Measurements from ENCODE around the gene MPDZ.
A peak's percentile ranks its signal among the peaks of the same experiment; 100 is the strongest.

The MPDZ gene, protein sequence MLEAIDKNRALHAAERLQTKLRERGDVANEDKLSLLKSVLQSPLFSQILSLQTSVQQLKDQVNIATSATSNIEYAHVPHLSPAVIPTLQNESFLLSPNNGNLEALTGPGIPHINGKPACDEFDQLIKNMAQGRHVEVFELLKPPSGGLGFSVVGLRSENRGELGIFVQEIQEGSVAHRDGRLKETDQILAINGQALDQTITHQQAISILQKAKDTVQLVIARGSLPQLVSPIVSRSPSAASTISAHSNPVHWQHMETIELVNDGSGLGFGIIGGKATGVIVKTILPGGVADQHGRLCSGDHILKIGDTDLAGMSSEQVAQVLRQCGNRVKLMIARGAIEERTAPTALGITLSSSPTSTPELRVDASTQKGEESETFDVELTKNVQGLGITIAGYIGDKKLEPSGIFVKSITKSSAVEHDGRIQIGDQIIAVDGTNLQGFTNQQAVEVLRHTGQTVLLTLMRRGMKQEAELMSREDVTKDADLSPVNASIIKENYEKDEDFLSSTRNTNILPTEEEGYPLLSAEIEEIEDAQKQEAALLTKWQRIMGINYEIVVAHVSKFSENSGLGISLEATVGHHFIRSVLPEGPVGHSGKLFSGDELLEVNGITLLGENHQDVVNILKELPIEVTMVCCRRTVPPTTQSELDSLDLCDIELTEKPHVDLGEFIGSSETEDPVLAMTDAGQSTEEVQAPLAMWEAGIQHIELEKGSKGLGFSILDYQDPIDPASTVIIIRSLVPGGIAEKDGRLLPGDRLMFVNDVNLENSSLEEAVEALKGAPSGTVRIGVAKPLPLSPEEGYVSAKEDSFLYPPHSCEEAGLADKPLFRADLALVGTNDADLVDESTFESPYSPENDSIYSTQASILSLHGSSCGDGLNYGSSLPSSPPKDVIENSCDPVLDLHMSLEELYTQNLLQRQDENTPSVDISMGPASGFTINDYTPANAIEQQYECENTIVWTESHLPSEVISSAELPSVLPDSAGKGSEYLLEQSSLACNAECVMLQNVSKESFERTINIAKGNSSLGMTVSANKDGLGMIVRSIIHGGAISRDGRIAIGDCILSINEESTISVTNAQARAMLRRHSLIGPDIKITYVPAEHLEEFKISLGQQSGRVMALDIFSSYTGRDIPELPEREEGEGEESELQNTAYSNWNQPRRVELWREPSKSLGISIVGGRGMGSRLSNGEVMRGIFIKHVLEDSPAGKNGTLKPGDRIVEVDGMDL (N-terminal part only)

DNA sequence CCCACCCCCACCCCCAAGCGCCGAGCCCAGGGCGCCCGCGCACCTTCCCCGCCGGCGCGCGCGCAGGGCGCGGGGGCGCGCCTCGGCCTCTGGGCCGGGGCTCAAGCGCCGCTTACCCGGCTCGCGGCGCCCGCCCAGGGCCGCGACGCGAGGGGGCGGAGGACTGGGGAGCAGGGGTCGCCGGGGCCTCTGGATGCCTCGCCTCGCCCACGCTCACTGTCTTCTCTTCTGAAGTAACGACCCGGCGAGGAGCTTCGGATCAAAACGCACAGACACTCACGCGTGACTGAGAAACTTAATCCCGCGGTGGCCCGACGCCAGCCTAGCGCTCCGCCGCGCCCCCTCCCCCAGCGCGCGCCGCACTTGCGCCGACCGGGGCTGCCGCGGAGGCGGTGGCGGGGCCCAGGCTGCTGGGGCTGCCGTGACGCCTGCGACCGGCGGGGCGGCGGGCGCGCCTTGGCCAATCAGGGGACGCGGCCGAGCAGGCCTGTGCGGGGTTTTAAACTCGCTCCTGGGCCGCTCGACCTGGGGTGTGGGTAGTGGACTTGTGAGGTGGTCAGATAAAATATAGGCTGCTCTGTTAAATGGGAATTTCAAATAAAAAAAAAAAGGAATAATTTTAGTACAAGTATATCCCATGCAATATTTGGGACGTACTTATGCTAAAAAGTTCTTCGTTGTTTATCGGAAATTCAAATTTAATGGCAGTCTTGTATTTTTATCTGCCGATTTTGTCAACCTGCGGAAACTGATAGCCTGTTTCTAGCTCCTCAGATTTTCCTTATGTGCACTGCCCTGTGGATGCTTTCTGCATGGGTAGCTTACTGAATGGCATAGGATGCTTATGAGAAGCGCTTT, at the start of gene MPDZ:
MPDZ (minus strand) TSS at position 409 of the 858 bp plus-strand sequence. CDS start 29,377 bp downstream, outside the sequence.
- ATAC-seq (ENCODE audit: low read depth) (peak; percentile 76), DNase-seq (ENCODE audit: low spot score) (no peak)
- TF ChIP-seq, protein P1, sequence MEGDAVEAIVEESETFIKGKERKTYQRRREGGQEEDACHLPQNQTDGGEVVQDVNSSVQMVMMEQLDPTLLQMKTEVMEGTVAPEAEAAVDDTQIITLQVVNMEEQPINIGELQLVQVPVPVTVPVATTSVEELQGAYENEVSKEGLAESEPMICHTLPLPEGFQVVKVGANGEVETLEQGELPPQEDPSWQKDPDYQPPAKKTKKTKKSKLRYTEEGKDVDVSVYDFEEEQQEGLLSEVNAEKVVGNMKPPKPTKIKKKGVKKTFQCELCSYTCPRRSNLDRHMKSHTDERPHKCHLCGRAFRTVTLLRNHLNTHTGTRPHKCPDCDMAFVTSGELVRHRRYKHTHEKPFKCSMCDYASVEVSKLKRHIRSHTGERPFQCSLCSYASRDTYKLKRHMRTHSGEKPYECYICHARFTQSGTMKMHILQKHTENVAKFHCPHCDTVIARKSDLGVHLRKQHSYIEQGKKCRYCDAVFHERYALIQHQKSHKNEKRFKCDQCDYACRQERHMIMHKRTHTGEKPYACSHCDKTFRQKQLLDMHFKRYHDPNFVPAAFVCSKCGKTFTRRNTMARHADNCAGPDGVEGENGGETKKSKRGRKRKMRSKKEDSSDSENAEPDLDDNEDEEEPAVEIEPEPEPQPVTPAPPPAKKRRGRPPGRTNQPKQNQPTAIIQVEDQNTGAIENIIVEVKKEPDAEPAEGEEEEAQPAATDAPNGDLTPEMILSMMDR (IDR thresholded peaks at IDR 0.05; ENCODE audit: poor library complexity, severe bottlenecking) = no peak
- Histone ChIP-seq H3K27ac (ENCODE audit: poor library complexity, severe bottlenecking) (peak within 1 kb of the TSS; percentile 27), H3K36me3 (ENCODE audit: low read depth) (no peaks in the 10 kb centered on the region), H3K9me3 (ENCODE audit: severe bottlenecking) (no peaks in the 10 kb centered on the region), H3K4me3 (ENCODE audit: severe bottlenecking) (peak within 1 kb of the TSS; percentile 98), H3K4me1 (ENCODE audit: insufficient read depth, poor library complexity, severe bottlenecking) (peaks cover 7% of the 10 kb centered on the region), H3K27me3 (ENCODE audit: insufficient read depth, poor library complexity, severe bottlenecking) (no peaks in the 10 kb centered on the region)

DNA sequence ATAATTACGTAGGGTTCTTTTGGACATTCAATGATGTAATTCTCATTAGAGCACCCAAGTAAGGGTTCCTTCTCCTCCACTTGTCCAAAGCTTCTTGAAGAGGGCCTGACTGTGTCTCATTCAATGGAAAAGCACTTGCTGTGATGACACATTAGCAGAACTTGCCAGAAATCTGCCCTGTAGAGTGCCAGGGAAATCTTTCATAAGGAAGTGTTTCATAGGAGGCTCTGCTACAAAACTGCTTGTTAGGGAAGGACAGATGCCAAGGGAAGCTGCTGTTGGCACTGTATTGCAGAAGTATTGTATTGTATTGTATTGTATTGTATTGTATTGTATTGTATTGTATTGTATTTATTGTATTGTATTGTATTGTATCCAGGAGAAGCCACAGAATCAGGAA, 45.5 kb upstream of the MPDZ start:
- Histone ChIP-seq H3K4me1 (ENCODE audit: insufficient read depth, poor library complexity, severe bottlenecking) (no peaks in the 10 kb centered on the region), H3K36me3 (ENCODE audit: low read depth) (no peaks in the 10 kb centered on the region), H3K9me3 (ENCODE audit: severe bottlenecking) (no peaks in the 10 kb centered on the region), H3K4me3 (ENCODE audit: severe bottlenecking) (no peak overlapping the region), H3K27ac (ENCODE audit: poor library complexity, severe bottlenecking) (no peak overlapping the region), H3K27me3 (ENCODE audit: insufficient read depth, poor library complexity, severe bottlenecking) (no peaks in the 10 kb centered on the region)
- DNase-seq (ENCODE audit: low spot score) (no peak), ATAC-seq (ENCODE audit: low read depth) (no peak)
- TF ChIP-seq, protein P1 (IDR thresholded peaks at IDR 0.05; ENCODE audit: poor library complexity, severe bottlenecking) = no peak

DNA sequence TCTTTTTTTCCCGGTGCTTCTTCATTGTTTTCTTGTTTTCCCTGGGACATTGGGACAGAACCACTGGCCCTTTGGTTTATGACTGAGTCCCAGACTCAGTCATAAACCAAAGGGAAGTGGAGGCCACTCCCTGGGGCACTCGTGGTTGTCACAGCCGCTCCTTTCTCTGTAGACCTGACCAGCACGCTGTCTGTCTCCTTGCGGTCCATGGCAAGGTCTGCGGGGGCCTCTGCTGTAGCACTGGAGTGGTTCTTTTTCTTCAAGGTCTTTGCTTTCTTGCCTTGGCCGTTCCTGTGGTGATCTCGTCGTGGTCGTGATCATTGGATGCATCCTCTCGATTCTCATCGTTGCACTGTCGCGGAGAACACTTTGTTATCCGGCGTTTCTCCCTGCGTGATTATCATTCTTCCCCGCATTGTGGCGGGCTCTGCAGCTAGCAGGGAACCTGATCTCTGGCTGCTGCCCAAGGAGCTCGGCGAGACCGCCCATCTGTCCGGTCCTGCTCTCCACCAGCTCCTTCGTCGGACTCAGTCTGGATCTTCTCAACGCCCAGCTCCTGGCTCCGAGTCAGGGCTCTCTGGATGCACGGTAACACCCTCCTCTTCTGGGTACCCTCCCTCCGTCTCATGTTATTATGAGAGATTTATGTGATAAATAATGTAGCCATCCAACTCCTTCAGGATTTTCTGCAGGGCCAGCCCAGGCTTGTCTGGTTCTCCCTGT, 43.5 kb upstream of the MPDZ start:
- DNase-seq (ENCODE audit: low spot score) (no peak), ATAC-seq (ENCODE audit: low read depth) (no peak)
- TF ChIP-seq, protein P1 (IDR thresholded peaks at IDR 0.05; ENCODE audit: poor library complexity, severe bottlenecking) = no peak
- no peaks in the 10 kb centered on the region for H3K36me3 ChIP-seq (ENCODE audit: low read depth)
- H3K27ac ChIP-seq (ENCODE audit: poor library complexity, severe bottlenecking) = no peak overlapping the region
- no peaks in the 10 kb centered on the region for H3K4me1 ChIP-seq (ENCODE audit: insufficient read depth, poor library complexity, severe bottlenecking)
- H3K4me3 ChIP-seq (ENCODE audit: severe bottlenecking) = no peak overlapping the region
- H3K27me3 ChIP-seq (ENCODE audit: insufficient read depth, poor library complexity, severe bottlenecking) = no peaks in the 10 kb centered on the region
- no peaks in the 10 kb centered on the region for H3K9me3 ChIP-seq (ENCODE audit: severe bottlenecking)

DNA sequence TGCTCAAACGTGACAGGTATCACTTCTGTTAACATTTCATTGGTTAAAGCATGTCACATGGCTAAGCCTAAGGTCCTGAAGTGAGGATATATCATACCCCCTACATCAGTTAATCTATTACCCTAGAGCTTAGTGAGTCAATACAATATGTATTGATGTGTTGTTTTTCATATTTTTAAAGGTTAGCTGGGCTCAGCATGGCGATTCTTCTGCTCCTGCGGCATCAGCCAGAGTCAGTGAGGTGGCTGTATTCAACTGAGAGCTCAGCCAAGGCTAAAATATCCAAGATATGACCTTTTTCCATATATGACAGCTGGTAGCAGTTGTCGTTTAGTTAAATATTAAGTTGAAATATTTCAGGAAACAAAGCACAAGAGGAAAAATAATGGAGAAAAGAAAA, 38.5 kb upstream of the MPDZ start:
- Histone ChIP-seq H3K27ac (ENCODE audit: poor library complexity, severe bottlenecking) (no peak overlapping the region), H3K4me1 (ENCODE audit: insufficient read depth, poor library complexity, severe bottlenecking) (no peaks in the 10 kb centered on the region), H3K4me3 (ENCODE audit: severe bottlenecking) (no peak overlapping the region), H3K9me3 (ENCODE audit: severe bottlenecking) (no peaks in the 10 kb centered on the region), H3K27me3 (ENCODE audit: insufficient read depth, poor library complexity, severe bottlenecking) (no peaks in the 10 kb centered on the region), H3K36me3 (ENCODE audit: low read depth) (no peaks in the 10 kb centered on the region)
- DNase-seq (ENCODE audit: low spot score) (no peak), ATAC-seq (ENCODE audit: low read depth) (no peak)
- TF ChIP-seq, protein P1 (IDR thresholded peaks at IDR 0.05; ENCODE audit: poor library complexity, severe bottlenecking) = no peak

All from RWPE2 (cell line).